H1 (cell line): ENCODE measurements around the gene SAA1. TPM values are rescaled to one million over a fixed set of nuclear protein-coding genes. Genes with fewer than 3 reads are reported as not detected.

Experiments
- CTCF ChIA-PET: fragments of 300-600 bp; sonication (Branson Sonifier 250); formaldehyde crosslinking; loops from one replicate; lab custom pipeline; 2021; ENCODE audit not compliant: partially characterized antibody; lab: Charles Lee
- POLR2A ChIA-PET: fragments of 300-600 bp; sonication (Branson Sonifier 250); formaldehyde crosslinking; loops from one replicate; lab custom pipeline; 2021; ENCODE audit warnings: inconsistent platforms; ENCODE audit not compliant: partially characterized antibody; lab: Charles Lee
- DNase-seq, 2 experiments: peaks; one replicate each; pipeline versions ENCODE4 v3.0.0 to v3.0.0-alpha.2; 2010 to 2022; ENCODE audit warnings: low spot score in 2 of 2, low read depth in 1 of 2, mixed read lengths in 1 of 2
- FAIRE-seq: peaks from 2 replicates; lab custom pipeline; 2011; peaks lifted over from hg19 to GRCh38; lab: Jason Lieb, UNC
- H2AFZ ChIP-seq: 2 replicates; pipeline ENCODE4 v1.8.1; 2012; ENCODE audit warnings: low read length, inconsistent platforms
- H2AK5ac ChIP-seq: 2 replicates; pipeline ENCODE4 v1.6.1; 2013; ENCODE audit warnings: low read depth, low read length
- H2BK120ac ChIP-seq: replicated peaks from 2 replicates; pipeline ENCODE3; 2013; ENCODE audit warnings: low read depth, low read length, inconsistent platforms
- H2BK12ac ChIP-seq: 2 replicates; pipeline ENCODE4 v1.6.1; 2013; ENCODE audit warnings: low read depth, low read length
- H2BK15ac ChIP-seq: 2 replicates; pipeline ENCODE4 v1.6.1; 2013; ENCODE audit warnings: low read length
- H2BK20ac ChIP-seq: 2 replicates; pipeline ENCODE4 v1.6.1; 2013; ENCODE audit warnings: low read length
- H2BK5ac ChIP-seq: 2 replicates; pipeline ENCODE4 v1.6.1; 2013; ENCODE audit warnings: low read depth, low read length
- H3K14ac ChIP-seq: 2 replicates; pipeline ENCODE4 v1.6.1; 2013; ENCODE audit warnings: inconsistent platforms; ENCODE audit not compliant: insufficient read length
- H3K18ac ChIP-seq: 2 replicates; pipeline ENCODE4 v1.6.1; 2013; ENCODE audit warnings: low read length; ENCODE audit errors: extremely low read depth
- H3K23ac ChIP-seq: 2 replicates; pipeline ENCODE4 v1.6.1; 2013; ENCODE audit warnings: inconsistent platforms; ENCODE audit not compliant: insufficient read length
- H3K23me2 ChIP-seq: 2 replicates; pipeline ENCODE4 v1.6.1; 2013; ENCODE audit warnings: low read depth, low read length
- H3K27ac ChIP-seq: 2 replicates; pipeline ENCODE4 v1.6.1; 2011; ENCODE audit warnings: low read depth, low read length, inconsistent platforms
- H3K27me3 ChIP-seq, 4 experiments: replicated peaks in 1 of 4; 1 replicate in 1 of 4; 2 replicates in 3 of 4; pipeline versions ENCODE4 v1.6.1 to v1.8.1; 2011 to 2013; ENCODE audit warnings: low read length in 3 of 4, mild to moderate bottlenecking in 3 of 4, inconsistent platforms in 2 of 4, mixed read lengths in 2 of 4, moderate library complexity in 1 of 4; ENCODE audit not compliant: control insufficient read depth in 3 of 4, insufficient read depth in 3 of 4; ENCODE audit errors: extremely low read depth in 1 of 4
- H3K36me3 ChIP-seq, 4 experiments: 2 replicates each; pipeline versions ENCODE4 v1.6.1 to v1.8.1; 2011 to 2013; ENCODE audit warnings: mild to moderate bottlenecking in 4 of 4, low read length in 3 of 4, moderate library complexity in 2 of 4, control low read depth in 1 of 4, inconsistent platforms in 1 of 4; ENCODE audit not compliant: insufficient read depth in 4 of 4, control insufficient read depth in 2 of 4
- H3K4ac ChIP-seq: replicated peaks from 2 replicates; pipeline ENCODE3; 2013; ENCODE audit warnings: low read length, low read depth, mixed read lengths, inconsistent platforms; ENCODE audit not compliant: insufficient read length
- H3K4me1 ChIP-seq, 4 experiments: replicated peaks in 1 of 4; 1 replicate in 1 of 4; 2 replicates in 3 of 4; pipeline versions ENCODE4 v1.6.1 to v1.8.1; 2011 to 2013; ENCODE audit warnings: low read length in 3 of 4, inconsistent platforms in 2 of 4, mixed read lengths in 1 of 4; ENCODE audit not compliant: insufficient read depth in 4 of 4, control insufficient read depth in 3 of 4
- H3K4me2 ChIP-seq, 2 experiments: 2 replicates each; pipeline versions ENCODE4 v1.6.1 to v1.8.1; 2011 to 2013; ENCODE audit warnings: low read depth in 2 of 2, low read length in 2 of 2, control low read depth in 1 of 2, inconsistent platforms in 1 of 2, mild to moderate bottlenecking in 1 of 2; ENCODE audit not compliant: insufficient read depth in 1 of 2
- H3K4me3 ChIP-seq, 4 experiments: fragments of 200-600, 300-600 bp in 1 of 4; sonication (generic), shearing (Covaris generic), sonication (Bioruptor Twin) in 1 of 4; 2 replicates each; pipeline versions ENCODE4 v1.5.1 to v1.8.1; 2011 to 2016; ENCODE audit warnings: low read length in 4 of 4, low read depth in 3 of 4, control low read depth in 2 of 4, inconsistent platforms in 2 of 4, mild to moderate bottlenecking in 2 of 4, mixed read lengths in 1 of 4, moderate library complexity in 1 of 4; ENCODE audit not compliant: insufficient read depth in 2 of 4; ENCODE audit errors: extremely low read depth in 1 of 4
- H3K56ac ChIP-seq: replicated peaks from 2 replicates; pipeline ENCODE3; 2013; ENCODE audit warnings: low read depth, mild to moderate bottlenecking, mixed read lengths, low read length, inconsistent platforms; ENCODE audit not compliant: insufficient read length
- H3K79me1 ChIP-seq: 2 replicates; pipeline ENCODE4 v1.6.1; 2013; ENCODE audit warnings: low read depth, low read length, control low read depth
- H3K79me2 ChIP-seq, 2 experiments: 2 replicates each; pipeline versions ENCODE4 v1.6.1 to v1.8.1; 2012 to 2013; ENCODE audit warnings: low read length in 2 of 2, mild to moderate bottlenecking in 2 of 2, inconsistent platforms in 1 of 2; ENCODE audit not compliant: insufficient read depth in 2 of 2, control insufficient read depth in 1 of 2
- H3K9ac ChIP-seq, 4 experiments: replicated peaks in 1 of 4; 1 replicate in 1 of 4; 2 replicates in 3 of 4; pipeline versions ENCODE4 v1.6.1 to v1.8.1; 2011 to 2013; ENCODE audit warnings: low read depth in 3 of 4, low read length in 3 of 4, control low read depth in 2 of 4, mild to moderate bottlenecking in 2 of 4, moderate library complexity in 2 of 4, inconsistent platforms in 1 of 4; ENCODE audit errors: extremely low read depth in 1 of 4
- H3K9me3 ChIP-seq, 2 experiments: 2 replicates each; pipeline versions ENCODE4 v1.6.1 to v1.8.1; 2012 to 2013; ENCODE audit warnings: mild to moderate bottlenecking in 2 of 2, moderate library complexity in 2 of 2, control low read depth in 1 of 2, inconsistent platforms in 1 of 2, low read depth in 1 of 2, low read length in 1 of 2, mixed read lengths in 1 of 2; ENCODE audit not compliant: insufficient read depth in 2 of 2
- H4K20me1 ChIP-seq, 2 experiments: replicated peaks in 1 of 2; 2 replicates each; pipeline versions ENCODE3 to v1.8.1; 2011 to 2013; ENCODE audit warnings: inconsistent platforms in 2 of 2, low read length in 2 of 2, mild to moderate bottlenecking in 1 of 2; ENCODE audit not compliant: insufficient read depth in 2 of 2, control insufficient read depth in 1 of 2
- H4K5ac ChIP-seq: 2 replicates; pipeline ENCODE4 v1.6.1; 2013; ENCODE audit warnings: low read length, low read depth, mixed read lengths, inconsistent platforms; ENCODE audit not compliant: insufficient read length
- H4K8ac ChIP-seq: 2 replicates; pipeline ENCODE4 v1.8.0; 2013; ENCODE audit warnings: mild to moderate bottlenecking, moderate library complexity, low read length, inconsistent platforms; ENCODE audit not compliant: insufficient read depth; ENCODE audit errors: extremely low read depth
- H4K91ac ChIP-seq: replicated peaks from 2 replicates; pipeline ENCODE3; 2013; ENCODE audit warnings: low read length, mixed read lengths, inconsistent platforms; ENCODE audit not compliant: insufficient read length
- BACH1 ChIP-seq: IDR thresholded peaks from 2 replicates; pipeline ENCODE4 v1.6.1; 2012; ENCODE audit warnings: low read length, improper control_type of control experiment
- CREB1 ChIP-seq: IDR thresholded peaks from 2 replicates; pipeline ENCODE4 v1.6.1; 2012; ENCODE audit warnings: inconsistent platforms
- HDAC6 ChIP-seq: IDR thresholded peaks from one replicate; pipeline ENCODE4 v1.7.1; 2012; ENCODE audit warnings: low read depth, mild to moderate bottlenecking, inconsistent platforms, low read length, moderate library complexity
- JUN ChIP-seq: IDR thresholded peaks from 2 replicates; pipeline ENCODE4 v1.6.1; 2011; ENCODE audit warnings: low read depth, mild to moderate bottlenecking, improper control_type of control experiment, low read length
- MAFK ChIP-seq: IDR thresholded peaks from 2 replicates; pipeline ENCODE4 v1.6.1; 2012; ENCODE audit warnings: low read depth, mild to moderate bottlenecking, improper control_type of control experiment, low read length
- POLR2AphosphoS5 ChIP-seq: IDR thresholded peaks from 2 replicates; pipeline ENCODE4 v1.6.1; 2011; ENCODE audit warnings: low read depth, low read length
- POU5F1 ChIP-seq: IDR thresholded peaks from 2 replicates; pipeline ENCODE4 v1.6.1; 2011; ENCODE audit warnings: low read depth, mild to moderate bottlenecking, low read length, moderate library complexity
- RAD21 ChIP-seq, 2 experiments: IDR thresholded peaks in 1 of 2; conservative IDR thresholded peaks in 1 of 2; 2 replicates each; pipeline ENCODE4 v1.6.1; 2011; ENCODE audit warnings: low read depth in 2 of 2, low read length in 2 of 2, improper control_type of control experiment in 1 of 2, inconsistent platforms in 1 of 2, mild to moderate bottlenecking in 1 of 2, moderate library complexity in 1 of 2
- RNF2 ChIP-seq: fragments of 200-900, 300-1000 bp; sonication (generic); IDR thresholded peaks from 2 replicates; pipeline ENCODE4 v1.7.1; 2016; ENCODE audit warnings: borderline replicate concordance, low read depth, mild to moderate bottlenecking, antibody characterized with exemption, low read length; ENCODE audit not compliant: poor library complexity, severe bottlenecking; ENCODE audit errors: missing control alignments
- SIX5 ChIP-seq: IDR thresholded peaks from 2 replicates; pipeline ENCODE4 v1.6.1; 2011; ENCODE audit warnings: mild to moderate bottlenecking, low read depth, low read length
- SP2 ChIP-seq: IDR thresholded peaks from 2 replicates; pipeline ENCODE4 v1.6.1; 2012; ENCODE audit warnings: mild to moderate bottlenecking, low read length, inconsistent platforms
- SP4 ChIP-seq: IDR thresholded peaks from 2 replicates; pipeline ENCODE4 v1.6.1; 2012; ENCODE audit warnings: low read length, inconsistent platforms
- SRF ChIP-seq: IDR thresholded peaks from 2 replicates; pipeline ENCODE4 v1.6.1; 2011; ENCODE audit warnings: mild to moderate bottlenecking, low read depth, low read length, moderate library complexity
- TBP ChIP-seq: IDR thresholded peaks from 2 replicates; pipeline ENCODE4 v1.6.1; 2011; ENCODE audit warnings: low read depth, low read length, improper control_type of control experiment
- TCF12 ChIP-seq: IDR thresholded peaks from 2 replicates; pipeline ENCODE4 v1.6.1; 2011; ENCODE audit warnings: low read depth, mild to moderate bottlenecking, low read length
- YY1 ChIP-seq: IDR thresholded peaks from 2 replicates; pipeline ENCODE4 v1.6.1; 2011; ENCODE audit warnings: low read depth, mild to moderate bottlenecking, low read length
- WGBS, 2 experiments: shearing (Covaris generic) in 1 of 2; methylation state at CpG; one replicate each; pipeline versions ENCODE4 v1.1.6 to v1.1.7; 2013 to 2015; ENCODE audit warnings: low lambda C conversion rate in 2 of 2, mixed read lengths in 2 of 2, inconsistent platforms in 1 of 2, low coverage in 1 of 2, missing lambda C conversion rate in 1 of 2; ENCODE audit not compliant: insufficient replicate concordance in 2 of 2, insufficient coverage in 1 of 2, insufficient read length in 1 of 2; ENCODE audit errors: extremely low coverage in 1 of 2, missing lambda C conversion rate in 1 of 2; 5-methylcytosine and 5-hydroxymethylcytosine counted together
- polyA plus RNA-seq, 7 experiments: library from polyadenylated mRNA; depleted of rRNA in 3 of 7; stranded (reverse) in 5 of 7; unstranded in 2 of 7; fragments of >200 nt in 5 of 7; fragments of 200-250 nt in 2 of 7; gene quantifications; 1 replicate in 5 of 7; 2 replicates in 1 of 7; 4 replicates in 1 of 7; pipeline versions ENCODE4 v1.2.1 to v1.2.3, GENCODE V29; 2011 to 2013; ENCODE audit warnings: missing spikeins in 2 of 7, mixed read lengths in 2 of 7
- total RNA-seq: library from RNA; stranded (reverse); fragmentation: NEBNext Ultra II Directional; extraction: Animal tissue kit (Norgen Biotek cat#: 25700); gene quantifications from 2 replicates; pipeline ENCODE4 v1.2.1, GENCODE V29; 2021

Gene SAA1
- total and polyA plus RNA-seq, 2 of the 8 experiments (the other 6 are each of a cell fraction or from before 2014, with no cell fraction given) = 0.41 TPM; not detected in 1

- Histone ChIP-seq H3K9me3 (no peaks in the 10 kb centered on the region), H3K14ac (no peak overlapping the region)
- TF ChIP-seq SIX5 (no peak), SP4 (no peak), CREB1 (no peak), SP2 (no peak), JUN (no peak), MAFK (no peak), TCF12 (no peak), POU5F1 (no peak), POLR2AphosphoS5 (no peak), YY1 (no peak), TBP (no peak), RAD21 (IDR thresholded peaks at IDR 0.05 in 1 of 2, conservative IDR thresholded peaks at IDR 0.05 in 1 of 2; ENCODE audit: low read depth in 2 of 2, low read length in 2 of 2) (no peak), HDAC6 (no peak), RNF2 (no peak), SRF (no peak), BACH1 (no peak)
Observed at GRCh38 chr11:18253778-18254338, 12.2 kb upstream of the SAA1 start.

More at GRCh38 chr11:18253778-18254338, 12.2 kb upstream of the SAA1 start:
- Histone ChIP-seq H4K5ac (no peak overlapping the region), H3K4me3 (no peak overlapping the region), H3K56ac (no peak overlapping the region), H3K23ac (no peak overlapping the region), H3K79me1 (no peaks in the 10 kb centered on the region), H2BK20ac (no peak overlapping the region), H4K20me1 (no peaks in the 10 kb centered on the region), H2BK5ac (no peak overlapping the region), H3K4me2 (no peak overlapping the region), H3K79me2 (no peaks in the 10 kb centered on the region), H3K27ac (no peak overlapping the region), H3K9ac (no peak overlapping the region), H2BK12ac (no peak overlapping the region), H3K27me3 (no peaks in the 10 kb centered on the region), H4K8ac (no peak overlapping the region), H3K4me1 (no peaks in the 10 kb centered on the region), H2AK5ac (no peak overlapping the region), H3K36me3 (no peaks in the 10 kb centered on the region), H3K4ac (no peak overlapping the region), H2BK120ac (no peak overlapping the region), H3K23me2 (no peaks in the 10 kb centered on the region), H2AFZ (no peak overlapping the region), H3K18ac (no peak overlapping the region), H2BK15ac (no peak overlapping the region), H4K91ac (no peak overlapping the region)
- POLR2A ChIA-PET = no interaction called here
- no peak for FAIRE-seq
- DNase-seq = peak in 1 of 2 experiments; percentile 10
- CTCF ChIA-PET = interaction anchor here (1.3 to 2.0 kb wide), 2 partner anchors 10 to 82 kb away, joined by 4 to 8 read pairs; no protein-coding TSS in a partner anchor
- 84% methylated on average over 11 of the region's 11 CpGs; no CpG with 5 or more reads in 1 of the 2 experiments for WGBS, 2 experiments
